ENCODE measurements around the gene MAP3K1.
A peak's percentile ranks its signal among the peaks of the same experiment; 100 is the strongest.

Gene MAP3K1

GRCh38 chr5:56851258-56851941 is 36.1 kb downstream of the MAP3K1 start:
- no peak for DNase-seq

- peak; percentile 59 for DNase-seq
Observed at GRCh38 chr5:56852228-56853000, 37.1 kb downstream of the MAP3K1 start.

- no peak for DNase-seq
Observed at GRCh38 chr5:56853698-56854097, 38.3 kb downstream of the MAP3K1 start.

GRCh38 chr5:56854920-56855319 is 39.6 kb downstream of the MAP3K1 start:
- no peak for DNase-seq

GRCh38 chr5:56856541-56857178 is 41.3 kb downstream of the MAP3K1 start:
- DNase-seq = no peak

GRCh38 chr5:56858777-56859442 is 43.6 kb downstream of the MAP3K1 start:
- no peak for DNase-seq

- no peak for DNase-seq
Observed at GRCh38 chr5:56861893-56862485, 46.6 kb downstream of the MAP3K1 start.

- DNase-seq = no peak
Observed at GRCh38 chr5:56862909-56863308, 47.6 kb downstream of the MAP3K1 start.

GRCh38 chr5:56871777-56872176 is 56.4 kb downstream of the MAP3K1 start:
- DNase-seq = no peak

- no peak for DNase-seq
Observed at GRCh38 chr5:56873056-56873455, 57.7 kb downstream of the MAP3K1 start.

- no peak for DNase-seq
Observed at GRCh38 chr5:56876327-56876726, 61.0 kb downstream of the MAP3K1 start.

GRCh38 chr5:56881571-56881970 is 66.2 kb downstream of the MAP3K1 start:
- DNase-seq = no peak

- no peak for DNase-seq
Observed at GRCh38 chr5:56893251-56893951, 78.1 kb downstream of the MAP3K1 start.

- DNase-seq = no peak
Observed at GRCh38 chr5:56896763-56897162, 81.4 kb downstream of the MAP3K1 start.

- DNase-seq = no peak
Observed at GRCh38 chr5:56898213-56898612, 82.9 kb downstream of the MAP3K1 start.

GRCh38 chr5:56900395-56900794 is 85.0 kb downstream of the MAP3K1 start:
- DNase-seq = no peak

- DNase-seq = peak; percentile 63
Observed at GRCh38 chr5:56900858-56901578, 85.7 kb downstream of the MAP3K1 start.

- DNase-seq = no peak
Observed at GRCh38 chr5:56908942-56909293, 93.6 kb downstream of the MAP3K1 start.

GRCh38 chr5:56909294-56910209 is 94.2 kb downstream of the MAP3K1 start, which contains the start of gene SETD9:
SETD9 (plus strand) TSS chr5:56909596; CDS start chr5:56909646, 50 bp downstream.
- peak; percentile 85 for DNase-seq

GRCh38 chr5:56910210-56910965 is 95.0 kb downstream of the MAP3K1 start:
- DNase-seq = no peak

All from CD4-positive, alpha-beta T cell treated with Interleukin-4 for 4 hours (primary cell).